PC-3 (cell line): ENCODE results near the gene DUSP6. TPM values are rescaled to one million over a fixed set of nuclear protein-coding genes. Genes with fewer than 3 reads are reported as not detected.

Experiments used
- ATAC-seq: fragments of 200-7000 bp; cut with Tn5 transposase; 2 replicates; pipeline ENCODE4 v1.9.1; 2020; ENCODE audit warnings: mild to moderate bottlenecking, moderate library complexity
- BruUV-seq: library from RNA; stranded (reverse); fragments of 400-500 nt; replicated peaks from 2 replicates; lab custom pipeline; 2021; lab: Mats Ljungman, UMichigan
- CTCF ChIA-PET: fragments of 300-600 bp; sonication (Branson Sonifier 250); formaldehyde crosslinking; loops from one replicate; lab custom pipeline; 2022; ENCODE audit warnings: antibody characterized with exemption; lab: Charles Lee
- POLR2A ChIA-PET: fragments of 300-600 bp; sonication (Branson Sonifier 250); formaldehyde crosslinking; loops from one replicate; lab custom pipeline; 2022; ENCODE audit warnings: antibody characterized with exemption; ENCODE audit not compliant: unreplicated experiment; lab: Charles Lee
- DNase-seq: peaks from one replicate; pipeline ENCODE4 v3.0.0-alpha.2; 2015
- H2AFZ ChIP-seq: fragments of 300-600 bp; sonication (generic); 2 replicates; pipeline ENCODE4 v1.6.0; 2016; ENCODE audit warnings: antibody characterized with exemption, low read length
- H3F3A ChIP-seq: fragments of 300-600 bp; sonication (generic); one replicate; pipeline ENCODE4 v1.6.0; 2017; ENCODE audit warnings: antibody characterized with exemption, low read length, control low read depth, mild to moderate bottlenecking; ENCODE audit not compliant: unreplicated experiment
- H3K27ac ChIP-seq: fragments of 300-600 bp; sonication (generic); 2 replicates; pipeline ENCODE4 v1.5.1; 2016; ENCODE audit warnings: mild to moderate bottlenecking, low read length
- H3K27me3 ChIP-seq: fragments of 300-600 bp; sonication (generic); 2 replicates; pipeline ENCODE4 v1.6.1; 2016; ENCODE audit warnings: low read length, mixed read lengths
- H3K36me3 ChIP-seq: fragments of 300-600 bp; sonication (generic); 2 replicates; pipeline ENCODE4 v1.6.1; 2016; ENCODE audit warnings: low read depth, mixed run types, low read length, mixed read lengths
- H3K4me1 ChIP-seq: fragments of 300-600 bp; sonication (generic); 2 replicates; pipeline ENCODE4 v1.5.1; 2016; ENCODE audit warnings: low read length; ENCODE audit not compliant: insufficient read depth
- H3K4me2 ChIP-seq: fragments of 300-600 bp; sonication (generic); 2 replicates; pipeline ENCODE4 v1.6.0; 2016; ENCODE audit warnings: low read length
- H3K4me3 ChIP-seq: fragments of 300-600 bp; sonication (generic); 2 replicates; pipeline ENCODE4 v1.5.1; 2016; ENCODE audit warnings: mild to moderate bottlenecking, low read length, mixed read lengths
- H3K79me2 ChIP-seq: fragments of 300-600 bp; sonication (generic); 2 replicates; pipeline ENCODE4 v1.6.1; 2017; ENCODE audit warnings: low read length, mixed read lengths
- H3K9ac ChIP-seq: fragments of 300-600 bp; sonication (generic); 2 replicates; pipeline ENCODE4 v1.6.0; 2016; ENCODE audit warnings: mild to moderate bottlenecking, low read length
- H3K9me2 ChIP-seq: fragments of 300-600 bp; sonication (generic); replicated peaks from 2 replicates; pipeline ENCODE4 v1.6.1; 2016; ENCODE audit warnings: mixed run types, low read length, mixed read lengths
- H3K9me3 ChIP-seq: fragments of 300-600 bp; sonication (generic); 2 replicates; pipeline ENCODE4 v1.6.1; 2016; ENCODE audit warnings: low read length, mixed read lengths
- H4K20me1 ChIP-seq: fragments of 300-600 bp; sonication (generic); 2 replicates; pipeline ENCODE4 v1.6.1; 2016; ENCODE audit warnings: low read length, mixed read lengths
- EZH2 ChIP-seq: fragments of 300-600 bp; sonication (generic); IDR thresholded peaks from one replicate; pipeline ENCODE4 v1.6.1; 2017; ENCODE audit warnings: antibody characterized with exemption, mild to moderate bottlenecking, low read length; ENCODE audit not compliant: unreplicated experiment
- EZH2phosphoT487 ChIP-seq: fragments of 300-600 bp; sonication (generic); IDR thresholded peaks from 2 replicates; pipeline ENCODE4 v1.6.1; 2018; ENCODE audit warnings: mild to moderate bottlenecking, antibody characterized with exemption, low read length, borderline replicate concordance
- intact Hi-C: fragments of 100-400 bp; cut with micrococcal nuclease; formaldehyde crosslinking; loops from 2 replicates; pipeline ENCODE4 v1.9.0; 2023
- total RNA-seq: library from RNA; depleted of rRNA; stranded (reverse); fragments of >200 nt; gene quantifications from 2 replicates; pipeline ENCODE4 v1.2.3, GENCODE V29; 2014
- TF ChIP-seq, protein P1 (sequence below): fragments of 300-600 bp; sonication (generic); conservative IDR thresholded peaks from 2 replicates; pipeline ENCODE4 v1.5.1; 2017; ENCODE audit warnings: antibody characterized with exemption, low read depth, mild to moderate bottlenecking, low read length

The DUSP6 gene
- total RNA-seq, 1 experiment from 2014 or later = 244 TPM

DNA sequence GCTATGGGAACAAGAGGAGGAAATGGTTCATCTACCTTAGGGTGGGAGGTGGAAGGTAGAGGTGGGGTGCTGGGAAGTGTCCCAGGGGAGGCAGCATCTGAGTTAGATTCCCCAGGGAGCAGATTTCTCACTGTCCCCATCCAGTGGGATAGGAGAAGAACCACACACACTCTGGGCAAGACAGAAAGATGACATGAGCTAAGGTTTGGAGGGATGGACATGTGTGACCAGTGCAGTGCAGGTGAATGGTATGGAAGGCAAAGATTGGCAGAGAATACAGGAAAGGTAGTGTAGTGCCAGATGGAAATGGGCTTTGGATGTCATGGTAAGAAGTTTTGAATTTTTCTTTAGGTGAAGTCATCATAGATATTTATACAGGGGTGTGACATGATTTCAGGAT is 11.3 kb upstream of the DUSP6 start:
- ATAC-seq (no peak), DNase-seq (no peak)
- no peak for TF ChIP-seq EZH2
- TF ChIP-seq, protein P1, sequence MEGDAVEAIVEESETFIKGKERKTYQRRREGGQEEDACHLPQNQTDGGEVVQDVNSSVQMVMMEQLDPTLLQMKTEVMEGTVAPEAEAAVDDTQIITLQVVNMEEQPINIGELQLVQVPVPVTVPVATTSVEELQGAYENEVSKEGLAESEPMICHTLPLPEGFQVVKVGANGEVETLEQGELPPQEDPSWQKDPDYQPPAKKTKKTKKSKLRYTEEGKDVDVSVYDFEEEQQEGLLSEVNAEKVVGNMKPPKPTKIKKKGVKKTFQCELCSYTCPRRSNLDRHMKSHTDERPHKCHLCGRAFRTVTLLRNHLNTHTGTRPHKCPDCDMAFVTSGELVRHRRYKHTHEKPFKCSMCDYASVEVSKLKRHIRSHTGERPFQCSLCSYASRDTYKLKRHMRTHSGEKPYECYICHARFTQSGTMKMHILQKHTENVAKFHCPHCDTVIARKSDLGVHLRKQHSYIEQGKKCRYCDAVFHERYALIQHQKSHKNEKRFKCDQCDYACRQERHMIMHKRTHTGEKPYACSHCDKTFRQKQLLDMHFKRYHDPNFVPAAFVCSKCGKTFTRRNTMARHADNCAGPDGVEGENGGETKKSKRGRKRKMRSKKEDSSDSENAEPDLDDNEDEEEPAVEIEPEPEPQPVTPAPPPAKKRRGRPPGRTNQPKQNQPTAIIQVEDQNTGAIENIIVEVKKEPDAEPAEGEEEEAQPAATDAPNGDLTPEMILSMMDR = no peak
- TF ChIP-seq EZH2phosphoT487 = no peak
- Histone ChIP-seq H3K9me3 (no peaks in the 10 kb centered on the region), H3K79me2 (no peaks in the 10 kb centered on the region), H4K20me1 (no peaks in the 10 kb centered on the region), H3K9me2 (no peaks in the 10 kb centered on the region), H3K27me3 (no peaks in the 10 kb centered on the region), H3K4me3 (no peak overlapping the region), H3K9ac (no peak overlapping the region), H3K4me1 (peaks cover 1% of the 10 kb centered on the region), H3K27ac (no peak overlapping the region), H3K4me2 (no peak overlapping the region), H2AFZ (no peak overlapping the region), H3F3A (no peaks in the 10 kb centered on the region), H3K36me3 (no peaks in the 10 kb centered on the region)
- no TSS peak for BruUV-seq
- intact Hi-C loops = no loop called here
- ChIA-PET POLR2A (no interaction called here), CTCF (no interaction called here)

DNA sequence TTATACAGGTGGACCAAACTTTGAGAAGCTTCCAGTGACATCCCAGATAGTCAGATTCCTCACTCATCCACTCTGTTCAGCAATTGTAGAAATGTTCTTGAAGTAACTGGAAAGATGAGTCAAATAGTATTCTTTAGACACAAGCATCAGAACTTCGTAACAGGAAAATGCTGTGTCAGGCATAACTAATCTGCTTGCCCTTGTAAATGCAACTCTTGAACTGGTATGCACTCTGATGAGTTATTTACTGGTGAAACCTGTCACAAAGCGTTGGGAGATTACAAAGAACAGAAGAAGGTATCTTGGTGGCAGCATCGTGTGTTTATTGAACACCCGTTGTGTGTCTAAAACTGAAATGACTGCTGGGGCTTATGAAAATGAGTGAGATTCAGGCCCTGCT is 10.8 kb upstream of the DUSP6 start:
- ATAC-seq = no peak
- CTCF ChIA-PET = no interaction called here

GRCh38 chr12:89359615-89360014 is 7.3 kb upstream of the DUSP6 start:
- ChIA-PET POLR2A (no interaction called here), CTCF (no interaction called here)
- ATAC-seq (no peak), DNase-seq (no peak)
- Histone ChIP-seq H4K20me1 (no peaks in the 10 kb centered on the region), H3F3A (no peaks in the 10 kb centered on the region), H3K4me3 (no peak overlapping the region), H3K79me2 (peaks cover 13% of the 10 kb centered on the region), H3K9me2 (no peaks in the 10 kb centered on the region), H3K9me3 (no peaks in the 10 kb centered on the region), H3K4me1 (peaks cover 6% of the 10 kb centered on the region), H2AFZ (no peak overlapping the region), H3K27me3 (no peaks in the 10 kb centered on the region), H3K27ac (no peak overlapping the region), H3K36me3 (no peaks in the 10 kb centered on the region), H3K4me2 (no peak overlapping the region), H3K9ac (no peak overlapping the region)
- intact Hi-C loops = no loop called here
- TF ChIP-seq, protein P1 = no peak
- no TSS peak for BruUV-seq

More for the DNA sequence above, 10.8 kb upstream of the DUSP6 start:
- no peaks in the 10 kb centered on the region for H3K36me3 ChIP-seq
- H3K27me3 ChIP-seq = no peaks in the 10 kb centered on the region
- no peaks in the 10 kb centered on the region for H3K79me2 ChIP-seq
- H2AFZ ChIP-seq = no peak overlapping the region
- no peaks in the 10 kb centered on the region for H3K9me3 ChIP-seq
- no peaks in the 10 kb centered on the region for H3K9me2 ChIP-seq
- H3K4me3 ChIP-seq = no peak overlapping the region
- H4K20me1 ChIP-seq = no peaks in the 10 kb centered on the region
- H3K9ac ChIP-seq = no peak overlapping the region
- H3K27ac ChIP-seq = no peak overlapping the region
- no peak for DNase-seq
- TF ChIP-seq, protein P1 = no peak
- TF ChIP-seq EZH2phosphoT487 (no peak), EZH2 (no peak)
- H3F3A ChIP-seq = no peaks in the 10 kb centered on the region
- BruUV-seq = no TSS peak
- H3K4me2 ChIP-seq = no peak overlapping the region
- intact Hi-C loops = no loop called here
- H3K4me1 ChIP-seq = no peaks in the 10 kb centered on the region
- POLR2A ChIA-PET = no interaction called here
